Neural cell (in vitro differentiated cells): ENCODE results near the gene CACNA1B. TPM values are rescaled to one million over a fixed set of nuclear protein-coding genes. Genes with fewer than 3 reads are reported as not detected.

Source experiments
- H2AFZ ChIP-seq: fragments of 200-600, 300-800 bp; sonication (generic), shearing (Covaris generic); 2 replicates; pipeline ENCODE4 v1.6.0; 2014; ENCODE audit warnings: low read depth, mild to moderate bottlenecking, antibody characterized with exemption, low read length, moderate library complexity
- H3F3A ChIP-seq: fragments of 200-600 bp; shearing (Covaris generic); 2 replicates; pipeline ENCODE4 v1.6.1; 2016; ENCODE audit warnings: mild to moderate bottlenecking, moderate library complexity, mixed read lengths, antibody characterized with exemption, low read length; ENCODE audit not compliant: insufficient read depth, poor library complexity, severe bottlenecking
- H3K27ac ChIP-seq: fragments of 200-600, 300-800 bp; sonication (generic), shearing (Covaris generic); 2 replicates; pipeline ENCODE4 v1.5.1; 2014; ENCODE audit warnings: mild to moderate bottlenecking, low read length, moderate library complexity
- H3K27me3 ChIP-seq: fragments of 300-800, 200-600 bp; sonication (generic), shearing (Covaris generic); 2 replicates; pipeline ENCODE4 v1.6.0; 2014; ENCODE audit warnings: mild to moderate bottlenecking, low read depth, low read length, moderate library complexity; ENCODE audit not compliant: insufficient read depth
- H3K36me3 ChIP-seq: fragments of 300-800, 200-600 bp; sonication (generic), shearing (Covaris generic); 2 replicates; pipeline ENCODE4 v1.5.1; 2014; ENCODE audit warnings: mild to moderate bottlenecking, antibody characterized with exemption, low read length, moderate library complexity; ENCODE audit not compliant: insufficient read depth
- H3K4me2 ChIP-seq: fragments of 300-800, 200-600 bp; sonication (generic), shearing (Covaris generic); 2 replicates; pipeline ENCODE4 v1.6.0; 2014; ENCODE audit warnings: mild to moderate bottlenecking, low read length
- H3K4me3 ChIP-seq: fragments of 300-800, 200-600 bp; sonication (generic), shearing (Covaris generic); 2 replicates; pipeline ENCODE4 v1.5.1; 2014; ENCODE audit warnings: mild to moderate bottlenecking, low read length, moderate library complexity
- H3K79me2 ChIP-seq: fragments of 200-600 bp; shearing (Covaris generic); replicated peaks from 2 replicates; pipeline ENCODE4 v1.6.0; 2014; ENCODE audit warnings: mild to moderate bottlenecking, low read length, moderate library complexity; ENCODE audit not compliant: insufficient read depth
- H3K9ac ChIP-seq: fragments of 300-800, 200-600 bp; sonication (generic), shearing (Covaris generic); 2 replicates; pipeline ENCODE4 v1.6.1; 2016; ENCODE audit warnings: mild to moderate bottlenecking, low read length, mixed read lengths
- H3K9me2 ChIP-seq: fragments of 200-600 bp; shearing (Covaris generic); 2 replicates; pipeline ENCODE4 v1.6.1; 2016; ENCODE audit warnings: mild to moderate bottlenecking, low read length, mixed read lengths; ENCODE audit not compliant: insufficient read depth
- H3K9me3 ChIP-seq: fragments of 200-600, 300-800 bp; sonication (generic), shearing (Covaris generic); 2 replicates; pipeline ENCODE4 v1.6.1; 2016; ENCODE audit warnings: mild to moderate bottlenecking, mixed run types, low read length, moderate library complexity, mixed read lengths
- H4K20me1 ChIP-seq: fragments of 200-600 bp; shearing (Covaris generic); 2 replicates; pipeline ENCODE4 v1.6.1; 2016; ENCODE audit warnings: mild to moderate bottlenecking, mixed run types; ENCODE audit not compliant: insufficient read depth
- EP300 ChIP-seq: fragments of 450-650 bp; conservative IDR thresholded peaks from 2 replicates; pipeline ENCODE4 v1.6.1; 2014; ENCODE audit warnings: antibody characterized with exemption, mild to moderate bottlenecking, moderate library complexity; ENCODE audit not compliant: poor library complexity, severe bottlenecking
- EZH2 ChIP-seq: fragments of 200-600, 300-800 bp; shearing (Covaris generic), sonication (generic); IDR thresholded peaks from 2 replicates; pipeline ENCODE4 v1.6.1; 2014; ENCODE audit warnings: antibody characterized with exemption, low read length, borderline replicate concordance, mild to moderate bottlenecking; ENCODE audit not compliant: insufficient read depth, poor library complexity, severe bottlenecking
- MXI1 ChIP-seq: fragments of 450-650 bp; conservative IDR thresholded peaks from 2 replicates; pipeline ENCODE4 v1.6.1; 2014; ENCODE audit warnings: antibody characterized with exemption, mild to moderate bottlenecking; ENCODE audit not compliant: poor library complexity, severe bottlenecking
- POLR2AphosphoS5 ChIP-seq: IDR thresholded peaks from 2 replicates; pipeline ENCODE4 v1.6.1; 2012
- RAD21 ChIP-seq: fragments of 450-650 bp; conservative IDR thresholded peaks from 2 replicates; pipeline ENCODE4 v1.6.1; 2014; ENCODE audit warnings: antibody characterized with exemption, mild to moderate bottlenecking, moderate library complexity
- SMC3 ChIP-seq: fragments of 450-650 bp; conservative IDR thresholded peaks from 2 replicates; pipeline ENCODE4 v1.6.1; 2014; ENCODE audit warnings: antibody characterized with exemption, mild to moderate bottlenecking, moderate library complexity; ENCODE audit not compliant: poor library complexity
- TAF1 ChIP-seq: IDR thresholded peaks from 2 replicates; pipeline ENCODE4 v1.6.1; 2012; ENCODE audit warnings: low read depth
- polyA plus RNA-seq: library from polyadenylated mRNA; depleted of rRNA; stranded (reverse); fragments of >200 nt; gene quantifications from 2 replicates; pipeline ENCODE4 v1.2.3, GENCODE V29; 2014
- TF ChIP-seq, protein P1 (sequence below): IDR thresholded peaks from 2 replicates; pipeline ENCODE4 v1.6.1; 2012; ENCODE audit warnings: borderline replicate concordance
- TF ChIP-seq, protein P2 (sequence below): fragments of 450-650 bp; IDR thresholded peaks from 2 replicates; pipeline ENCODE4 v1.5.1; 2014; ENCODE audit warnings: antibody characterized with exemption, mild to moderate bottlenecking, moderate library complexity; ENCODE audit not compliant: poor library complexity, severe bottlenecking

CACNA1B gene
- polyA plus RNA-seq, 1 donor from 2014 or later = 5.8 TPM

DNA sequence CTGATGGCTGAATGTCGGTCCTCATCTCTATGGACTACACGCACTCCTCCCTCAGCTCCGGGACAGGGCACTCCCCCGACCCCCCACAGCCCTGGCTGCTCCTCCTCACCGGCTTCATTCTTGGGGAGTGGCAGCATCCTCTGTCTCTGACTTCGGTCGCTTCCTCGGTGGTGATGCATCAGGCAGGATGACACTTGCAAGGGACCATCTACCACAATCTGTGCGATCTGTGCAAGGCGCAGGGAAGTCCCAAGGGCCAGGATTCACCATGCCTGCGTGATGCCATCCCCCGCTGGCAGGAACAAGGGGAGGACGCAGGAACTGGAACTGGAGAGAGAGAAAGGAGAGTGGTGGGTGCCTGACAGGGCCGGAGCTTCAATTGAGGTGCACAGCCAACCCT lies 2.2 kb upstream of the CACNA1B start:
- Histone ChIP-seq H3K9ac (no peak overlapping the region), H3K9me3 (no peaks in the 10 kb centered on the region), H3K9me2 (no peaks in the 10 kb centered on the region), H3K27me3 (no peaks in the 10 kb centered on the region), H3F3A (no peaks in the 10 kb centered on the region), H3K36me3 (no peaks in the 10 kb centered on the region), H3K27ac (no peak overlapping the region), H2AFZ (no peak overlapping the region), H3K4me2 (no peak overlapping the region), H3K79me2 (no peaks in the 10 kb centered on the region), H3K4me3 (no peak overlapping the region), H4K20me1 (no peaks in the 10 kb centered on the region)
- no peak for TF ChIP-seq MXI1
- no peak for TF ChIP-seq EP300
- no peak for TF ChIP-seq TAF1
- TF ChIP-seq POLR2AphosphoS5 = no peak
- TF ChIP-seq, protein P1, sequence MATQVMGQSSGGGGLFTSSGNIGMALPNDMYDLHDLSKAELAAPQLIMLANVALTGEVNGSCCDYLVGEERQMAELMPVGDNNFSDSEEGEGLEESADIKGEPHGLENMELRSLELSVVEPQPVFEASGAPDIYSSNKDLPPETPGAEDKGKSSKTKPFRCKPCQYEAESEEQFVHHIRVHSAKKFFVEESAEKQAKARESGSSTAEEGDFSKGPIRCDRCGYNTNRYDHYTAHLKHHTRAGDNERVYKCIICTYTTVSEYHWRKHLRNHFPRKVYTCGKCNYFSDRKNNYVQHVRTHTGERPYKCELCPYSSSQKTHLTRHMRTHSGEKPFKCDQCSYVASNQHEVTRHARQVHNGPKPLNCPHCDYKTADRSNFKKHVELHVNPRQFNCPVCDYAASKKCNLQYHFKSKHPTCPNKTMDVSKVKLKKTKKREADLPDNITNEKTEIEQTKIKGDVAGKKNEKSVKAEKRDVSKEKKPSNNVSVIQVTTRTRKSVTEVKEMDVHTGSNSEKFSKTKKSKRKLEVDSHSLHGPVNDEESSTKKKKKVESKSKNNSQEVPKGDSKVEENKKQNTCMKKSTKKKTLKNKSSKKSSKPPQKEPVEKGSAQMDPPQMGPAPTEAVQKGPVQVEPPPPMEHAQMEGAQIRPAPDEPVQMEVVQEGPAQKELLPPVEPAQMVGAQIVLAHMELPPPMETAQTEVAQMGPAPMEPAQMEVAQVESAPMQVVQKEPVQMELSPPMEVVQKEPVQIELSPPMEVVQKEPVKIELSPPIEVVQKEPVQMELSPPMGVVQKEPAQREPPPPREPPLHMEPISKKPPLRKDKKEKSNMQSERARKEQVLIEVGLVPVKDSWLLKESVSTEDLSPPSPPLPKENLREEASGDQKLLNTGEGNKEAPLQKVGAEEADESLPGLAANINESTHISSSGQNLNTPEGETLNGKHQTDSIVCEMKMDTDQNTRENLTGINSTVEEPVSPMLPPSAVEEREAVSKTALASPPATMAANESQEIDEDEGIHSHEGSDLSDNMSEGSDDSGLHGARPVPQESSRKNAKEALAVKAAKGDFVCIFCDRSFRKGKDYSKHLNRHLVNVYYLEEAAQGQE = no peak
- TF ChIP-seq SMC3 = no peak
- TF ChIP-seq, protein P2, sequence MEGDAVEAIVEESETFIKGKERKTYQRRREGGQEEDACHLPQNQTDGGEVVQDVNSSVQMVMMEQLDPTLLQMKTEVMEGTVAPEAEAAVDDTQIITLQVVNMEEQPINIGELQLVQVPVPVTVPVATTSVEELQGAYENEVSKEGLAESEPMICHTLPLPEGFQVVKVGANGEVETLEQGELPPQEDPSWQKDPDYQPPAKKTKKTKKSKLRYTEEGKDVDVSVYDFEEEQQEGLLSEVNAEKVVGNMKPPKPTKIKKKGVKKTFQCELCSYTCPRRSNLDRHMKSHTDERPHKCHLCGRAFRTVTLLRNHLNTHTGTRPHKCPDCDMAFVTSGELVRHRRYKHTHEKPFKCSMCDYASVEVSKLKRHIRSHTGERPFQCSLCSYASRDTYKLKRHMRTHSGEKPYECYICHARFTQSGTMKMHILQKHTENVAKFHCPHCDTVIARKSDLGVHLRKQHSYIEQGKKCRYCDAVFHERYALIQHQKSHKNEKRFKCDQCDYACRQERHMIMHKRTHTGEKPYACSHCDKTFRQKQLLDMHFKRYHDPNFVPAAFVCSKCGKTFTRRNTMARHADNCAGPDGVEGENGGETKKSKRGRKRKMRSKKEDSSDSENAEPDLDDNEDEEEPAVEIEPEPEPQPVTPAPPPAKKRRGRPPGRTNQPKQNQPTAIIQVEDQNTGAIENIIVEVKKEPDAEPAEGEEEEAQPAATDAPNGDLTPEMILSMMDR = no peak
- TF ChIP-seq EZH2 = no peak
- TF ChIP-seq RAD21 = no peak

DNA sequence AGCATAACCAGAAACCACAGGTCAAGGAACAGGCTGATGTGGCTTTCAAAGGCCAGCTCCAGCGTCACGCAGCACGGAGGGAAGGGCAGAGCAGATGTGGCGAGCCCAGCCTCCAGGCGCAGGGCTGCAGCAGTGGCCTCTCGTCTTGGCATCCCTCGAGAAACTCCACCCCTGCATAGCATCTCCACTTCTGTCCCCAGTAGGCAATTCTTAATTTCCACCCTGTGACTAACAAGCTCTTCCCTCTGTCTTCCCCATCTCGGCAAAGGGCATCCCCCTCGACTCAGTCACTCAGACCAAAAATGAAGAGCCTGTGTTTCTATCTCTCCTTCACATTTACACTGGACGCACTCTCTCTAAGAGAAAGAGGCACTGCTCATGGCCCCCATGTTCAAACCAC lies 1.7 kb upstream of the CACNA1B start:
- Histone ChIP-seq H3K36me3 (no peaks in the 10 kb centered on the region), H3K27me3 (no peaks in the 10 kb centered on the region), H4K20me1 (no peaks in the 10 kb centered on the region), H2AFZ (no peak overlapping the region), H3K4me2 (no peak overlapping the region), H3K27ac (no peak overlapping the region), H3K4me3 (no peak overlapping the region), H3K9ac (no peak overlapping the region), H3K9me3 (no peaks in the 10 kb centered on the region), H3K79me2 (no peaks in the 10 kb centered on the region), H3K9me2 (no peaks in the 10 kb centered on the region), H3F3A (no peaks in the 10 kb centered on the region)
- TF ChIP-seq SMC3 (no peak), EP300 (no peak), TAF1 (no peak), EZH2 (no peak), MXI1 (no peak), POLR2AphosphoS5 (no peak), RAD21 (no peak)
- TF ChIP-seq, protein P1 = no peak
- TF ChIP-seq, protein P2 = no peak
